ENCODE results near the gene MACROH2A1. TPM values are rescaled to one million over a fixed set of nuclear protein-coding genes. Genes with fewer than 3 reads are reported as not detected.

MACROH2A1 gene
- total RNA-seq, 1 experiment from 2014 or later, result 83.8 TPM

- DNase-seq (ENCODE audit: low spot score) (no peak), ATAC-seq (no peak)
- ChIA-PET CTCF (interaction anchor here (0.6 to 2.9 kb wide), 7 partner anchors 12 to 606 kb away, joined by 3 to 14 read pairs (median 4); no protein-coding TSS in a partner anchor), POLR2A (interaction anchor here (0.6 kb wide), 1 partner anchor 42 kb away, joined by 7 read pairs; no protein-coding TSS in a partner anchor)
- no peaks in the 10 kb centered on the region; the same call in 1 of the 2 replicates for H3K27me3 Mint-ChIP-seq (ENCODE audit: low read depth)
- no peak overlapping the region for H3K4me3 Mint-ChIP-seq
- H3K36me3 Mint-ChIP-seq, result no peaks in the 10 kb centered on the region
- H3K9me3 Mint-ChIP-seq, result no peaks in the 10 kb centered on the region
- peaks cover 9% of the 10 kb centered on the region for H3K4me1 Mint-ChIP-seq
- TF ChIP-seq GABPB1 (CRISPR knock-in tag; IDR thresholded peaks at IDR 0.05) (no peak), E2F5 (CRISPR knock-in tag; IDR thresholded peaks at IDR 0.05) (no peak), ZNF416 (CRISPR knock-in tag; IDR thresholded peaks at IDR 0.05) (no peak), TEAD1 (CRISPR knock-in tag; IDR thresholded peaks at IDR 0.05) (no peak), ZSCAN18 (CRISPR knock-in tag; IDR thresholded peaks at IDR 0.05) (no peak), FOXJ3 (CRISPR knock-in tag; IDR thresholded peaks at IDR 0.05; ENCODE audit: borderline replicate concordance) (no peak), RELA (CRISPR knock-in tag; IDR thresholded peaks at IDR 0.05; ENCODE audit: borderline replicate concordance) (no peak), PRRX2 (CRISPR knock-in tag; IDR thresholded peaks at IDR 0.05) (no peak), JAZF1 (CRISPR knock-in tag; IDR thresholded peaks at IDR 0.05) (no peak), NFE2L1 (CRISPR knock-in tag; IDR thresholded peaks at IDR 0.05) (no peak), ZNF281 (CRISPR knock-in tag; IDR thresholded peaks at IDR 0.05) (no peak), CREM (CRISPR knock-in tag; IDR thresholded peaks at IDR 0.05) (no peak), ZBTB21 (CRISPR knock-in tag; IDR thresholded peaks at IDR 0.05; ENCODE audit: borderline replicate concordance) (no peak), FOXK1 (CRISPR knock-in tag; IDR thresholded peaks at IDR 0.05) (no peak), ATF3 (CRISPR knock-in tag; conservative IDR thresholded peaks at IDR 0.05) (no peak)
- TF ChIP-seq, protein P1, sequence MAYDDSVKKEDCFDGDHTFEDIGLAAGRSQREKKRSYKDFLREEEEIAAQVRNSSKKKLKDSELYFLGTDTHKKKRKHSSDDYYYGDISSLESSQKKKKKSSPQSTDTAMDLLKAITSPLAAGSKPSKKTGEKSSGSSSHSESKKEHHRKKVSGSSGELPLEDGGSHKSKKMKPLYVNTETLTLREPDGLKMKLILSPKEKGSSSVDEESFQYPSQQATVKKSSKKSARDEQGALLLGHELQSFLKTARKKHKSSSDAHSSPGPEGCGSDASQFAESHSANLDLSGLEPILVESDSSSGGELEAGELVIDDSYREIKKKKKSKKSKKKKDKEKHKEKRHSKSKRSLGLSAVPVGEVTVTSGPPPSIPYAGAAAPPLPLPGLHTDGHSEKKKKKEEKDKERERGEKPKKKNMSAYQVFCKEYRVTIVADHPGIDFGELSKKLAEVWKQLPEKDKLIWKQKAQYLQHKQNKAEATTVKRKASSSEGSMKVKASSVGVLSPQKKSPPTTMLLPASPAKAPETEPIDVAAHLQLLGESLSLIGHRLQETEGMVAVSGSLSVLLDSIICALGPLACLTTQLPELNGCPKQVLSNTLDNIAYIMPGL (CRISPR knock-in tag; IDR thresholded peaks at IDR 0.05), result no peak
- TF ChIP-seq, protein P2, sequence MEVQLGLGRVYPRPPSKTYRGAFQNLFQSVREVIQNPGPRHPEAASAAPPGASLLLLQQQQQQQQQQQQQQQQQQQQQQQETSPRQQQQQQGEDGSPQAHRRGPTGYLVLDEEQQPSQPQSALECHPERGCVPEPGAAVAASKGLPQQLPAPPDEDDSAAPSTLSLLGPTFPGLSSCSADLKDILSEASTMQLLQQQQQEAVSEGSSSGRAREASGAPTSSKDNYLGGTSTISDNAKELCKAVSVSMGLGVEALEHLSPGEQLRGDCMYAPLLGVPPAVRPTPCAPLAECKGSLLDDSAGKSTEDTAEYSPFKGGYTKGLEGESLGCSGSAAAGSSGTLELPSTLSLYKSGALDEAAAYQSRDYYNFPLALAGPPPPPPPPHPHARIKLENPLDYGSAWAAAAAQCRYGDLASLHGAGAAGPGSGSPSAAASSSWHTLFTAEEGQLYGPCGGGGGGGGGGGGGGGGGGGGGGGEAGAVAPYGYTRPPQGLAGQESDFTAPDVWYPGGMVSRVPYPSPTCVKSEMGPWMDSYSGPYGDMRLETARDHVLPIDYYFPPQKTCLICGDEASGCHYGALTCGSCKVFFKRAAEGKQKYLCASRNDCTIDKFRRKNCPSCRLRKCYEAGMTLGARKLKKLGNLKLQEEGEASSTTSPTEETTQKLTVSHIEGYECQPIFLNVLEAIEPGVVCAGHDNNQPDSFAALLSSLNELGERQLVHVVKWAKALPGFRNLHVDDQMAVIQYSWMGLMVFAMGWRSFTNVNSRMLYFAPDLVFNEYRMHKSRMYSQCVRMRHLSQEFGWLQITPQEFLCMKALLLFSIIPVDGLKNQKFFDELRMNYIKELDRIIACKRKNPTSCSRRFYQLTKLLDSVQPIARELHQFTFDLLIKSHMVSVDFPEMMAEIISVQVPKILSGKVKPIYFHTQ (CRISPR knock-in tag; IDR thresholded peaks at IDR 0.05), result no peak
- no peak overlapping the region for H3K27ac Mint-ChIP-seq
These were observed 45.9 kb upstream of the MACROH2A1 start for GRCh38 chr5:135444881-135445280.
